K562 (cell line): ENCODE measurements around the gene PHKA2. TPM values are rescaled to one million over a fixed set of nuclear protein-coding genes. Genes with fewer than 3 reads are reported as not detected.

Source experiments
- MCM5 ChIP-seq: fragments of 450-650 bp; IDR thresholded peaks from 2 replicates; pipeline ENCODE4 v1.6.1; 2016; ENCODE audit warnings: low read depth
- polyA plus RNA-seq, 8 experiments: library from polyadenylated mRNA; depleted of rRNA in 4 of 8; stranded (reverse) in 5 of 8; unstranded in 3 of 8; fragments of >200 nt; fragmentation: Nextera tagmentation in 2 of 8; fragmentation: Illumina TruSeq in 1 of 8; extraction: Ambion mirVana in 2 of 8; extraction: Trizol in 1 of 8; gene quantifications; 2 replicates each; pipeline versions ENCODE4 v1.2.1 to v1.2.3, GENCODE V29; 2011 to 2014; ENCODE audit warnings: inconsistent platforms in 1 of 8, missing spikeins in 1 of 8
- total RNA-seq, 7 experiments: library from RNA; depleted of rRNA in 6 of 7; stranded (reverse); fragments of >200 nt in 6 of 7; fragmentation: Illumina TruSeq in 2 of 7; extraction: Trizol in 2 of 7; gene quantifications; 2 replicates each; pipeline versions ENCODE4 v1.2.1 to v1.2.3, GENCODE V29; 2011 to 2021; ENCODE audit warnings: low replicate concordance in 1 of 7
- TF ChIP-seq, protein P1 (sequence below): fragments of 200-600 bp; sonication (generic); IDR thresholded peaks from one replicate; pipeline ENCODE4 v1.6.1; 2012; ENCODE audit warnings: mild to moderate bottlenecking, low read depth, low read length, inconsistent platforms

Gene PHKA2
- total and polyA plus RNA-seq, 9 of the 15 experiments (the other 6 are each of a cell fraction or from before 2014, with no cell fraction given), result 2.8 to 33.1 (median 20.3) TPM

GRCh38 chrX:18945483-18945882, 38.4 kb downstream of the PHKA2 start (continued):
- TF ChIP-seq, protein P1, sequence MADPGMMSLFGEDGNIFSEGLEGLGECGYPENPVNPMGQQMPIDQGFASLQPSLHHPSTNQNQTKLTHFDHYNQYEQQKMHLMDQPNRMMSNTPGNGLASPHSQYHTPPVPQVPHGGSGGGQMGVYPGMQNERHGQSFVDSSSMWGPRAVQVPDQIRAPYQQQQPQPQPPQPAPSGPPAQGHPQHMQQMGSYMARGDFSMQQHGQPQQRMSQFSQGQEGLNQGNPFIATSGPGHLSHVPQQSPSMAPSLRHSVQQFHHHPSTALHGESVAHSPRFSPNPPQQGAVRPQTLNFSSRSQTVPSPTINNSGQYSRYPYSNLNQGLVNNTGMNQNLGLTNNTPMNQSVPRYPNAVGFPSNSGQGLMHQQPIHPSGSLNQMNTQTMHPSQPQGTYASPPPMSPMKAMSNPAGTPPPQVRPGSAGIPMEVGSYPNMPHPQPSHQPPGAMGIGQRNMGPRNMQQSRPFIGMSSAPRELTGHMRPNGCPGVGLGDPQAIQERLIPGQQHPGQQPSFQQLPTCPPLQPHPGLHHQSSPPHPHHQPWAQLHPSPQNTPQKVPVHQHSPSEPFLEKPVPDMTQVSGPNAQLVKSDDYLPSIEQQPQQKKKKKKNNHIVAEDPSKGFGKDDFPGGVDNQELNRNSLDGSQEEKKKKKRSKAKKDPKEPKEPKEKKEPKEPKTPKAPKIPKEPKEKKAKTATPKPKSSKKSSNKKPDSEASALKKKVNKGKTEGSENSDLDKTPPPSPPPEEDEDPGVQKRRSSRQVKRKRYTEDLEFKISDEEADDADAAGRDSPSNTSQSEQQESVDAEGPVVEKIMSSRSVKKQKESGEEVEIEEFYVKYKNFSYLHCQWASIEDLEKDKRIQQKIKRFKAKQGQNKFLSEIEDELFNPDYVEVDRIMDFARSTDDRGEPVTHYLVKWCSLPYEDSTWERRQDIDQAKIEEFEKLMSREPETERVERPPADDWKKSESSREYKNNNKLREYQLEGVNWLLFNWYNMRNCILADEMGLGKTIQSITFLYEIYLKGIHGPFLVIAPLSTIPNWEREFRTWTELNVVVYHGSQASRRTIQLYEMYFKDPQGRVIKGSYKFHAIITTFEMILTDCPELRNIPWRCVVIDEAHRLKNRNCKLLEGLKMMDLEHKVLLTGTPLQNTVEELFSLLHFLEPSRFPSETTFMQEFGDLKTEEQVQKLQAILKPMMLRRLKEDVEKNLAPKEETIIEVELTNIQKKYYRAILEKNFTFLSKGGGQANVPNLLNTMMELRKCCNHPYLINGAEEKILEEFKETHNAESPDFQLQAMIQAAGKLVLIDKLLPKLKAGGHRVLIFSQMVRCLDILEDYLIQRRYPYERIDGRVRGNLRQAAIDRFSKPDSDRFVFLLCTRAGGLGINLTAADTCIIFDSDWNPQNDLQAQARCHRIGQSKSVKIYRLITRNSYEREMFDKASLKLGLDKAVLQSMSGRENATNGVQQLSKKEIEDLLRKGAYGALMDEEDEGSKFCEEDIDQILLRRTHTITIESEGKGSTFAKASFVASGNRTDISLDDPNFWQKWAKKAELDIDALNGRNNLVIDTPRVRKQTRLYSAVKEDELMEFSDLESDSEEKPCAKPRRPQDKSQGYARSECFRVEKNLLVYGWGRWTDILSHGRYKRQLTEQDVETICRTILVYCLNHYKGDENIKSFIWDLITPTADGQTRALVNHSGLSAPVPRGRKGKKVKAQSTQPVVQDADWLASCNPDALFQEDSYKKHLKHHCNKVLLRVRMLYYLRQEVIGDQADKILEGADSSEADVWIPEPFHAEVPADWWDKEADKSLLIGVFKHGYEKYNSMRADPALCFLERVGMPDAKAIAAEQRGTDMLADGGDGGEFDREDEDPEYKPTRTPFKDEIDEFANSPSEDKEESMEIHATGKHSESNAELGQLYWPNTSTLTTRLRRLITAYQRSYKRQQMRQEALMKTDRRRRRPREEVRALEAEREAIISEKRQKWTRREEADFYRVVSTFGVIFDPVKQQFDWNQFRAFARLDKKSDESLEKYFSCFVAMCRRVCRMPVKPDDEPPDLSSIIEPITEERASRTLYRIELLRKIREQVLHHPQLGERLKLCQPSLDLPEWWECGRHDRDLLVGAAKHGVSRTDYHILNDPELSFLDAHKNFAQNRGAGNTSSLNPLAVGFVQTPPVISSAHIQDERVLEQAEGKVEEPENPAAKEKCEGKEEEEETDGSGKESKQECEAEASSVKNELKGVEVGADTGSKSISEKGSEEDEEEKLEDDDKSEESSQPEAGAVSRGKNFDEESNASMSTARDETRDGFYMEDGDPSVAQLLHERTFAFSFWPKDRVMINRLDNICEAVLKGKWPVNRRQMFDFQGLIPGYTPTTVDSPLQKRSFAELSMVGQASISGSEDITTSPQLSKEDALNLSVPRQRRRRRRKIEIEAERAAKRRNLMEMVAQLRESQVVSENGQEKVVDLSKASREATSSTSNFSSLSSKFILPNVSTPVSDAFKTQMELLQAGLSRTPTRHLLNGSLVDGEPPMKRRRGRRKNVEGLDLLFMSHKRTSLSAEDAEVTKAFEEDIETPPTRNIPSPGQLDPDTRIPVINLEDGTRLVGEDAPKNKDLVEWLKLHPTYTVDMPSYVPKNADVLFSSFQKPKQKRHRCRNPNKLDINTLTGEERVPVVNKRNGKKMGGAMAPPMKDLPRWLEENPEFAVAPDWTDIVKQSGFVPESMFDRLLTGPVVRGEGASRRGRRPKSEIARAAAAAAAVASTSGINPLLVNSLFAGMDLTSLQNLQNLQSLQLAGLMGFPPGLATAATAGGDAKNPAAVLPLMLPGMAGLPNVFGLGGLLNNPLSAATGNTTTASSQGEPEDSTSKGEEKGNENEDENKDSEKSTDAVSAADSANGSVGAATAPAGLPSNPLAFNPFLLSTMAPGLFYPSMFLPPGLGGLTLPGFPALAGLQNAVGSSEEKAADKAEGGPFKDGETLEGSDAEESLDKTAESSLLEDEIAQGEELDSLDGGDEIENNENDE, result no peak
- TF ChIP-seq MCM5, result no peak
